Activated CD4-positive, alpha-beta T cell treated with anti-CD3 and anti-CD28 coated beads, Interleukin-2, amount 50 U/mL, for 16 hours (primary cell): ENCODE data around the gene NFIX.

ENCODE experiments used
- DNase-seq: peaks from one replicate; pipeline ENCODE4 v3.0.0-alpha.2; 2020

Gene NFIX

DNA sequence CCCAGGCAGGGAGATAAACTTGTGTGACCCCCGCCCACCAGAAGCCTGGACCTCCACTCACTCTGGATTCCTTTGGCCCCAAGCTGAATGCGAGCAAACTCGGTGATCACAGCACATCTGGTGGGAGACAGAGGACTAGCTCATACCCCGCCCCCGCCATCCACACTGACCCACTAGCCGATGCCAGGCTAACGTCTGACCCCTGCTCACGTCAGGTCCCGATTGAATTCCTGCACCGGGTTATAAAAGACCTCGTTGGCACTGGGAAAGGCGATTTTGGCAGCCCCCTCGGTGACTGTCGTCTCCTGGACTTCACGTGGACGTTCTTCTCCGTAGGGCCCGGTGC is 120.6 kb downstream of the NFIX start:
- DNase-seq: no peak

DNA sequence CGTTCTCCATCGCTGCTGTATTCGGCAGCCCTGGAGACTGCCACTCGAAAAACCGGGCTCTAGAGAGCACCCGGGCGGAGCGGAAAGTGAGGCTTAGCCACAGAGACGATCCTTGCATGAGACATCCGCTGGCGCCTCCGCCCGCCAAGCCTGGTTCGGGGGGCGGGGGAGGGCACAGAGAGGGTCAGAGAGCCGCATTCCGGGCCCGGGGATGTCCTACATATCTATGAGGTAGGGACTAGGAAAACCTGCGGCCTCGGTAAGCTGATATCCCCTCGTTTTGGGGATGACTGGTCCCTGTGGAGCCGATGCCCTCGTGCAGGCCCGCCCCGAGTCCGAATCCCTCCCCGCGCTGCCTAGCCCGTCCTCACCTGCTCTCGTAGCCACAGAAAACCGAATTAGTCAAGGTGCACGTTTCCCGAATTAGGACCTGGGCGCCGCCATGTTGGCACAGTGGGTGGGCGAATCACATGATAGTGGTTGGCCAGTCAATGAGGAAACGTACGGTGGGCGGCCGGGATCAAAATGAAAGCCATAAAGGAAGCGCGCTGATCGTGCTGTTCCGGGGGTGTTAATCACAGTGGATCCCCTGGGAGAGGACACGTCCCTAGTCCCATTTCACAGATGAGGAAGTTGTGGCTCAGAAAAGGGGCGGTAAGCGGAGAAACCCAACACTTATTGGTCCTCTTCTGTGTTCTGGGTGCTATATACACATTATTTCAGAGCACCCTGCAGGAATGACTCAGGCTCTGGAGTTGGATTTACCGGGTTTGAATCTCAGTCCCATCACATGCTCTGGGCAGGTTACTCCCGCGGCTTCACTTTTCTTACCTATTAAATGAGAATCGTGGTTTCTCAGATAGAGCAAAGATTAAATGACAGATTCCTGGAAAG is 121.3 kb downstream of the NFIX start, which contains the start of gene TRMT1:
TRMT1 (minus strand) TSS at position 459 of the 894 bp plus-strand sequence; CDS start at position 118, 341 bp downstream.
- DNase-seq: peak; percentile 94

DNA sequence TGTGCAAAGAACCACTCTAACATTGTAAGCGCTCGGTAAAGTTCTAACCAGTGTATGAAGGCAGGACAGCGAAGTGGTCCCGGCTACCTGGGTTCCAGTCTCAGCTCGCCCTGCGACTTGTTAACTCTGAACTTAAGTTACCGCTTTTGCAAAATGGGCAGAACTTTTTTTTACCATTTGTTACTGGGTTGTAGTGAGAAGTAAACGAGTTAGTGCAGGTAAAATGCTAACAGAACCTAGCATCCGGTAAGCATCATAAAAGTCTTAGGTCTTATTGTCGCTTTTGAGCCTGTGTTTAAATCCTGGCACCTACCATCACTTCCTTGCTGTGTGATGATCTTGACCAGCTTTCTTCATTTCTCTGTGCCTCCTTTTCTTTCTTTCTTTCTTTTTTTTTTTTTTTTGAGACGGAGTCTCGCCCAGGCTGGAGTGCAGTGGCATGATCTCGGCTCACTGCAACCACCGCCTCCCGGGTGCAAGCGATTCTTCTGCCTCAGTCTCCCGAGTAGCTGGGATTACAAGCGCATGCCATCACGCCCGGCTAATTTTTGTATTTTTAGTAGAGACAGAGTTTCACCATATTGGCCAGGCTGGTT is 122.0 kb downstream of the NFIX start:
- DNase-seq: no peak

DNA sequence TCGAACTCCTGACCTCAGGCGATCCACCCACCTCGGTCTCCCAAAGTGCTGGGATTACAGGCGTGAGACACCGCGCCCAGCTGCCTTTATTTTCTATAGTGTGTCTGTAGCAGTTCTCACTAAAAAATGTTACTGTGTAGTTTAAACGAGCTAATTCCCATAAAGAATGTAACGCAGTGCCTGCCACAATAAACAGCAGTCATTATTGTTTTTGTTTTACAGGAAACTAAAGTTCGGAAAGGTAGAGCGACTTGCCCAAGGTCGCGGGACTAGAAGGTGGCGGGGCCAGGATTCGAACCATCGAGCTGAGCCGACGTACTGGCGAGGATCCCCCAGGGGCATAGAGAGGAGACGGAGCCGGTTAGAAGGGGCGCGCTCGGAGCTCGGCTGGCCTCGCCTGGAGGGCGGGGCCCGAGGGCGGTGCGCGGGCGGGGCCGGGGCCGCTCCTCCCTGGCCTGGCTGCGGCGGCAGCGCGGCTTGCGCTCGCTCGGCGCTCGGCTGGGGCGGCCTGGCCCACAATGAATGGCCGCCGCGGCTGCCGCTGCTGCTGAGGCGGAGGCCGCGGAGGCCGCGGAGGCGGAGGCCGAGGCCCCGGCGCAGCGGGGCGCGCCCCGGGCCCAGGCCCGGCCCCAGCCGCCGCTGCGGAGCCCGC is 122.6 kb downstream of the NFIX start, which contains the start of gene NACC1:
NACC1 (plus strand) TSS at position 493 of the 652 bp plus-strand sequence. CDS start 16,944 bp downstream, outside the sequence.
- peak; percentile 93 for DNase-seq

DNA sequence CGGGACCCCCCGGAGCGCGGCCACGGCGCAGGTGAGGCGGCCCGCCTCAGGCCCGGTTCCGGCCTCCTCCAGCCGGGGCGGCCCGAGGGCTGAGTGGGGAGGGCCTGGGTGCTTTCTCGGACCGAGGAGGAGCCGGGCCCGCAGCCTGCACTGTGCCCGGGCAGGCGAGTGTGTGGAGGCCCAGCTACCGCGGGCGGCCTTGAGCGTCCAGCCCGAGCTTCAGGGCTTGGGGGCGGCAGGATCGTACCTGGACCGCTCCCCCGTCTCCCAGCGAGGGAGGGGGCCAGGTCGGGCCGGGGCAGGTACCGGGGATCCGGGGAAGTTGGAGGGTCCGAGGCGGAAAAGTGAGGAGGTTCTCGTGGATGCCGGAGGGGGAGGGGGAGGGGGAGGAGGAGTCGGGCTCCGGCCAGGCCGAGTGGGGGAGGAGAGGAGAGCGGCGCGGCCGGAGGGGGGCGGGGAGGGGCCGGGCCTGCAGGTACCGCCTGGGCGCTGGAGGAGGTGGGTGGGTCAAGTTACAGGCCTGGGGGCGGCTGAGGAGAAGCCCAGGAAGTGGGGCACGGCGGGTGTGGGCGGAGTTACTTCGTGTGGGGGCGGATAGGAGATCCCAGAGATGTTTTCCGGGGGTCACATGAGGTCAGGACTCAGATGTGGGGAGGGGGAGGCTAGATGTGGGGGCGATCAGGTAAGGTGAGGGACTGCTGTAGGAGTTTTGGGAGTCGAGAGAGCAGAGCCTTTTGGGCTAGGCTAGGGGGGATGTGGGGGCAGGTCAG is 123.3 kb downstream of the NFIX start:
- peak; percentile 61 for DNase-seq

DNA sequence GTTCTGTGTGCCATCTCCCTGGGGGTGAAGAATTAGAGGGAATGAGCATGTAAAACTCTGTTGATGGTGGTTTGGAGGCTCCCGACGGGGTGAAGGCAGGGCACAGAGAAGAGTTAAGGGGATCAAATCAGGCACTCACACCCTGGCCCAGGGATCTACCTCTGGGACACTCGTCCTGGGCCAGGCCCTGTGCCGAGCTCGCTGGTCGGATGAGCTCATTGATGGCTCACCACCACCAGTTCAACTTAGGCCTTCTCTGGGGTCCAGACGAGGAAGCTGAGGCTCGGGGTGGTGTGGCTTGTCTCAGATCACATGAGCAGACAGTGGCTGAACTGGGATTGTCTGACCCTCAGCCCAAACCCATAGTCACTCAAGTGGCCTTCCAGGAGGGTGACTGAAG is 124.4 kb downstream of the NFIX start:
- no peak for DNase-seq

GRCh38 chr19:13120031-13120430 is 124.8 kb downstream of the NFIX start:
- no peak for DNase-seq

DNA sequence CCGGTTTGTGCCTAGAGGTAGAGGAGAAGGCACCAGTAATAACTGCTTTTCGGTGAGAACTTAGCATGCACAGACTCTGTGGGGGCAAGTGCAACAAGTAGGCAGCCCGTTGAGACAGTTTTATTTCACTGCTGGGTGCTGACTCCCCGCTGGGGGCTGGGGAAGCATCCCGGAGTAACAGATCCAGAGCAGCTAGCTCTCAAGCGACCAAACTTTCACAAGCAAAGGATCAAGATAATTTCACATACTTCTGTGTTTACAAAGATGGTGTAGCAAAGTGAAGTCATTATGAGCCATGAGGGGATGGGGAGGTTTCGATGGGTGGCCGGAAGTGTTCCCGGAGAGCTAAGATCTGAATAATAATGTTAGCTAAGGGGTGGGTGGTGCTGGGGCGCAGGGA is 125.5 kb downstream of the NFIX start:
- DNase-seq: no peak

- DNase-seq: no peak
Measured at GRCh38 chr19:13121551-13122274, 126.4 kb downstream of the NFIX start.

- DNase-seq: no peak
Measured at GRCh38 chr19:13122275-13122878, 127.1 kb downstream of the NFIX start.

DNA sequence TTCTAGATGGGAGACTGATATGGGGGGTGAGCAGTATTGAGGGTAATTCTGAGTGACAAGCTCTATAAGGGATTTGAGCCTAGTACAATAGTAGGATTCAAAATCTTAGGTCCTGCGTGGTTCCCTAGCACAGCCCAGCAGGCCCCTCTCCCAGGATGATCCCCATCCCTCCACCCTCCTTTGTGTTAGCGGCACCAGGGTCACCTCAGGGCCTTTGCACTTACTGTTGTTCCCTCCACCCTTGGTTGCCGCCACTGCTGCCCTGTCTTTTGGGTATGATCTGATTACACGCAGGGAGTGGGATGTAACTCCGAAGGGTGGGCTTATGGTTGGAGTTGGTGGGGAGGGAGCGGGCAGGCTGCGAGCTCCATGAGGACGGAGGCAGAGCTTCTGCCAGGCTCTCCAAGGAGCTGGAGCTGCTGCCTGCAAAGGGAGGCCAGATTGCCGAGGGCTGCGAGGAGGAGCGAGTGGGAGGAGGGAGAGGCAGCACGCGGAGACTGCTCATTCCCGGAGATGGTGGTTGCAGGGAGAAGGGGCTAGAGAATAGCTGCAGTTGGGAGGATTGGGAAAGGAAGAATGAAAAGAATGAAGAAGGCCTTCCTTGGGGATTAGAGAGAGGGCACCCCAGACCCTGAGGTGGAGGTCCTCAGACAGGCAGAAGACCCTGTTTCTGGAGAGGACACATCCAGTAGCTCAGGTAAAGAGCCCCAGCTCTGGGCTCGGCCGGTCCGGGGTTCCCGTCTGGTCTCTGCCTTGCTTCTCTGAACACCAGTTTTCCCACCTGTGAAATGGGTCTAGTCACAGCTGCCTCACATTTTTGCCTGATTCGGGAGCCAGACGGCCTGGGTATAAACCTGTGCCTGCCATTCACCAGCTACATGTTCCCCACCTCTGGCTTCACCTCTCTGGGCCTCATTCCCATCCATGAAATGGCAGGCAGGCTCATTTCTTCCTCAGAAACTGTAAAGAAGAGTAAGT is 128.0 kb downstream of the NFIX start:
- no peak for DNase-seq

- no peak for DNase-seq
Measured at GRCh38 chr19:13127051-13127450, 131.8 kb downstream of the NFIX start.

DNA sequence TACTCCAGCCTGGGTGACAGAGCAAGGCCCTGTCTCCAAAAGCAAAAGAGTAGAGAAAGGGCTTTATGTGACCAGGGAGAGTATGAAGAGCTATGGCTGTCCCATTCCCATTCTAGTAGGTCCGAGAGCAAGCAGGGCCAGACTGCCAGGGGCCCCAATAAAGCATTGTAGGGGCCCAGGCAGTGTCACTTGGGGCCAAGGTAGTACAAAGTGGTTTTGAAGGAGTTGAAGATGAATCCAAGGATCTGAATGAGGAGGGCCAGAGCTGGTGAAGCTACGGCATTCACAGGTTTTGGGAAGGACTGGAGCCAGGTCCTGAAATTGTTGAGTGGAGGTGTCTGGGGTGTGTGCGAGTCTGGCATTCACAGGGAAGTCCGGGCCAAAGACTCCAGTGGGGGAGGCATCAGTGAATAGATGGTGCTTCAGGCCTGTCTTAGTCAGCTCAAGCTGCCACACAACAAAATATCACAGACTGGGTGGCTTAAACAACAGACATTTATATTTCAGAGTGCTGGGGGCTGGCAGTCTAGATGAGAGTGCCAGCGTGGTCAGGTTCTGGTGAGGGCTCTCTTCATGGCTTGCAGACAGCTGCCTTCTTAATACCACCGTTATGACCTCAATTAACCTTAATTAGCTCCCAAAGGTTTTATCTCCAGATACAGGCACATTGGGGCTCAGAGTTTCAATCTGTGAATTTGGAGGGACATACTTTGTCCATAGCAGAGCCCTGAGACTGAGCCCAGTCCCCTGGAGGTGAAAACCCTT is 132.7 kb downstream of the NFIX start:
- no peak for DNase-seq

DNA sequence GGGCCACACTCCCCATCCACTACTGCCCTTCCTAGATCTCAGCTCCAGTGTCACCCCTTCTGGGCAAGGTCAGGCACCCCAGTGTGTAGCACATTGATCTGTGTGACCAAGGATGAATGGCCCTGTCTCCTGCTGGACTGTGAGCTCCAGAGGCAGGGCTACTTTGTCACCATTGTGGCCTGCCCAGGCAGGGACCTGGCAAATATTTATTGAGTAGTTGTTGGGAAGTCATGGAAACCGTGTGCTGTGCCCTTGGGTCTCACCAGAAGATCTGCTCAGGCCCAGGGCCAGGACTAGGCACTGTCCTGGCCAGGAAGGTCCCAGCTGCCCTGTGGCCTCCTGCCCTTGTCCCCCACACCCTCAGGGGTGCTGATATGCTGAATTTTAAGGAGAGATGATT is 133.3 kb downstream of the NFIX start:
- DNase-seq: no peak

DNA sequence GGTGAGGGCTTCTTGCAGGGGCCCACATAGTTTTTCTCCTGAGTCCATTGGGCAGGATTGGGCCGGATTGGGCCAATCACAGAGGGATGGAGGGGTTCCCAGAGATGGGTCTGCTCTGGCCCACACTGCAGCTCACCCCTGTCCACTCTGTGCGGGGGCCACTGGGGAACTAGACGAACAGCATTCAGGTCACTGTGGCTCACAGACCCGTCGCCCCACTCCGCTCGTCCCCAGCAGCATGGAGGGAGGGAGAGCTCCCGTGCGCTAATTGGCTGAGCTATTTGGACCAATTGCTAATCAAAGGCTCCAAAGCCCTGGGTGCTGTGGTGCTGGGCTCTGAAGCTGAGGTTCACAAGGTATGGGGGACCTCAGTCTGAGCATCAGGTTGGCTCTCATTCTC is 134.1 kb downstream of the NFIX start:
- no peak for DNase-seq

DNA sequence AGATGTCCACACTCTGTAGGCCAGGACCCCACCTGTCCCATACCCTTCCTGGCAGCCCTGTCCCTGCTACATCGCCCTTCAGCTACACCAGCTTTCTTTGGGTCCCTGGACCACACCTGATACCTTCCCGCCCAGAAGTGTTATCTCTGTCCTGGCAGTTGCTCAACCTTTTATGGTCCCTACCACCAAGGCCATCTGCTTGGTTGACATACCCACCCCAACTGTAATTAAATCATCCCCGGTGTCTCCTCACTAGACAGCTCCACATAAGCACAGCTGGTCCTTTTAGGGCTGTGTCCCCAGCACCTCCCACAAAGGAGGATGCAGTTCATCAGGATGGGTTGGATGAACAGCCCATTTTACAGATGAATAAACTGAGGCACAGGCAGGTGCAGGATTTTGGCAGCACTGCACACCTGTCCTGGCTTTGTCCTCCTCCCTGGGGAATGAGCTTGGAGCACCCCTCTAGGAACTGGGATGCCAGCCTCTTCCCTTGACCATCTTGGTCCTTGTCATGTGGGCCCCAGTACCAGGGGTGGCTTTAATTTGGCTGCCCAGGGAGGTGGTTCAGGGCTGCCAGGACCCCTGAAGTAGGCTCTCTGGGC is 135.7 kb downstream of the NFIX start:
- DNase-seq: no peak

DNA sequence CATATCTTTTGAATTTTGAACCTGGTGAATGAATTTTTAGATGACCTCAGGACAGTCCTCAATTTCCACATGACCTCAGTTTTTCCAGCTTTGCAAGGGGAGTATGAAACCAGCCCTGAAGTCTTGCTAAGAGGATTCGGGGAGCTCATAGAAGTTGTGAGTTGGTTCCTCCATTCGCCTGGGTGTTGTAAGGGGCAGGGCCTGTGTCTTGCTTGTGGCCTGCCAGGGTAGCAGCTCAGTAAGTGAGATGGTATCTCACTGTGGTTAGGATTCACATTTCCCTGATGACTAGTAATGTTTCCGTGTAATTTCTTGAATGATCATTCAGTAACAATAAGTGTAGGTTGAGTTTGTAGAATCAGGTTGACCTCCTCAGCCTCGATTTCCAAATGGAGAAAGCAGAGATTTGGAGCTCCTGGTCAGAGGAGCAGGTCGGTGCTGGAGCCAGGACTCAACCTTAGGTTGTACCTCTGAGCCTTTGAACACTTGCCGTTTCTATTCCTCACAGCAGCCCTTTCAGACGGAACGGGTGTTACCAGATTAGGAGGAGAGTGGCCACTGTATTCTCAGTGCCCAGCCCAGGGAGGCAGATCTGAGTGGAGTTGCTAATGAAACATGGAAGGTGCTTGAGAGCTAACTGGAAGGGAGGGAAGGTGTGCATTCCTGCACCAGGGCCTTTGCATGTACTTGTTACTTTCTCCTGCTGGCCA is 137.4 kb downstream of the NFIX start:
- peak; percentile 86 for DNase-seq

- DNase-seq: no peak
Measured at GRCh38 chr19:13133241-13133870, 138.1 kb downstream of the NFIX start.
